Thyroid gland (tissue), 4 donors: ENCODE results near the gene KCNB1.

Experiments
- CTCF ChIP-seq, 6 experiments: fragments of 200-600 bp in 3 of 6; fragments of 450-650 bp in 3 of 6; sonication (generic) in 3 of 6; IDR thresholded peaks; one replicate each; pipeline ENCODE4 v1.5.1; 2016 to 2019; ENCODE audit warnings: antibody characterized with exemption in 6 of 6, mild to moderate bottlenecking in 2 of 6, inconsistent platforms in 1 of 6, moderate library complexity in 1 of 6
- POLR2A ChIP-seq, 2 donors: fragments of 450-650 bp; IDR thresholded peaks; one replicate each; pipeline ENCODE4 v1.6.1; 2017; ENCODE audit warnings: antibody characterized with exemption in 2 of 2, mild to moderate bottlenecking in 2 of 2, moderate library complexity in 1 of 2

- TF ChIP-seq CTCF (IDR thresholded peaks at IDR 0.05) (no peak), POLR2A (IDR thresholded peaks at IDR 0.05) (no peak)
Measured at GRCh38 chr20:49404461-49404860, 78.0 kb downstream of the KCNB1 start.
